Lower leg skin (tissue), 4 donors: Measurements from ENCODE around the gene PCGF3. TPM values are rescaled to one million over a fixed set of nuclear protein-coding genes. Genes with fewer than 3 reads are reported as not detected.
"Not testable (repeated sequence)": the region's sequence is repeated elsewhere in the genome, so short reads cannot be mapped to it uniquely, and the experiment has no call there.

ENCODE experiments used
- DNase-seq, 2 donors: peaks; one replicate each; pipeline ENCODE4 v3.0.0-alpha.2; 2019; ENCODE audit warnings: low spot score in 2 of 2
- H3K4me3 ChIP-seq: fragments of 200-600 bp; sonication (generic); 2 replicates; pipeline ENCODE4 v1.5.1; 2017; ENCODE audit warnings: mild to moderate bottlenecking, low read depth; ENCODE audit not compliant: poor library complexity, severe bottlenecking
- POLR2A ChIP-seq, 2 donors: fragments of 450-650 bp; IDR thresholded peaks; one replicate each; pipeline ENCODE4 v1.6.1; 2016 to 2017; ENCODE audit warnings: antibody characterized with exemption in 2 of 2, mild to moderate bottlenecking in 1 of 2, moderate library complexity in 1 of 2
- WGBS, 2 donors: methylation state at CpG; one replicate each; pipeline ENCODE4 v1.1.5; 2018; 5-methylcytosine and 5-hydroxymethylcytosine counted together
- intact Hi-C: fragments of 100-400 bp; cut with DNase I; formaldehyde crosslinking; loops from one replicate; pipeline ENCODE4 v1.15.0; 2023; ENCODE audit warnings: low total_unique reads
- total RNA-seq, 4 donors: library from RNA; depleted of rRNA; stranded (reverse); fragments of >200 nt; gene quantifications; one replicate each; pipeline ENCODE4 v1.1.0, GENCODE V29; 2016
- TF ChIP-seq, protein P1 (sequence below), 3 donors: fragments of 450-650 bp; IDR thresholded peaks; one replicate each; pipeline ENCODE4 v1.5.1; 2016; ENCODE audit warnings: antibody characterized with exemption in 3 of 3, mild to moderate bottlenecking in 3 of 3, moderate library complexity in 2 of 3

PCGF3 gene
- total RNA-seq, 4 donors from 2014 or later: 55.2 to 102 (median 72.3) TPM

DNA sequence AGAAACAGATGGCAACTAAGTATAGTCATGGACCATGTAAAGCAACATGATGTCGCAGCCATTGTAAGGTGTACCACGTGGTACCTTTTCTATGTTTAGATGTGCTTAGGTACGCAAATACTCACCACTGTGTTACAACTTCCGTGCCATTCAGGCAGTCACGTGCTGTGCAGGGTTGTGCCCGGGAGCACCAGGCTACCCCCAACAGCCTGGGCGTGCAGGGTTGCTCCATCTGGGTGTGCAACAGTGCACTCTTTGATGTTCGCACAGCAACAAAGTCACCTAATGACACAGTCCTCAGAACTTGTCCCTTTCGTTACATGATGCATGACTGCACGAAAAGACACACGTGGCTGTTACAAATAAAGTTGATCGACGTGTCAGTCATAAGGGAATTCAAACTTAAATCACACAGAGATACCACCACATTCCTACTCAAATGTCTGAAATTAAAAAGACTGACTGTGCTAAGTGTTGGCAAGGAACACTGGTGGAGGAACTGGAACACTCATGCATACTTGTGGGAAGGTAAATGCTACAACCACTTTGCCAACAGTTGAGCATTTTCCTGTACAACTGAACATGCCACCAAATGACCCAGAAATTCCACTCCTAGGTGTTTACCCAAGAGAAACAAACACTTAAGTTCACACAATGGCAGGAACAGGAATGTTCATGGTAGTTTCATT is 95.9 kb downstream of the PCGF3 start:
- WGBS, 2 donors: 88 to 89% methylated on average over 13 of the region's 13 CpGs
- intact Hi-C loops: no loop called here
- no peak for TF ChIP-seq POLR2A (IDR thresholded peaks at IDR 0.05)
- TF ChIP-seq, protein P1, sequence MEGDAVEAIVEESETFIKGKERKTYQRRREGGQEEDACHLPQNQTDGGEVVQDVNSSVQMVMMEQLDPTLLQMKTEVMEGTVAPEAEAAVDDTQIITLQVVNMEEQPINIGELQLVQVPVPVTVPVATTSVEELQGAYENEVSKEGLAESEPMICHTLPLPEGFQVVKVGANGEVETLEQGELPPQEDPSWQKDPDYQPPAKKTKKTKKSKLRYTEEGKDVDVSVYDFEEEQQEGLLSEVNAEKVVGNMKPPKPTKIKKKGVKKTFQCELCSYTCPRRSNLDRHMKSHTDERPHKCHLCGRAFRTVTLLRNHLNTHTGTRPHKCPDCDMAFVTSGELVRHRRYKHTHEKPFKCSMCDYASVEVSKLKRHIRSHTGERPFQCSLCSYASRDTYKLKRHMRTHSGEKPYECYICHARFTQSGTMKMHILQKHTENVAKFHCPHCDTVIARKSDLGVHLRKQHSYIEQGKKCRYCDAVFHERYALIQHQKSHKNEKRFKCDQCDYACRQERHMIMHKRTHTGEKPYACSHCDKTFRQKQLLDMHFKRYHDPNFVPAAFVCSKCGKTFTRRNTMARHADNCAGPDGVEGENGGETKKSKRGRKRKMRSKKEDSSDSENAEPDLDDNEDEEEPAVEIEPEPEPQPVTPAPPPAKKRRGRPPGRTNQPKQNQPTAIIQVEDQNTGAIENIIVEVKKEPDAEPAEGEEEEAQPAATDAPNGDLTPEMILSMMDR (IDR thresholded peaks at IDR 0.05): no peak
- no peak for DNase-seq
- H3K4me3 ChIP-seq: no peak overlapping the region

DNA sequence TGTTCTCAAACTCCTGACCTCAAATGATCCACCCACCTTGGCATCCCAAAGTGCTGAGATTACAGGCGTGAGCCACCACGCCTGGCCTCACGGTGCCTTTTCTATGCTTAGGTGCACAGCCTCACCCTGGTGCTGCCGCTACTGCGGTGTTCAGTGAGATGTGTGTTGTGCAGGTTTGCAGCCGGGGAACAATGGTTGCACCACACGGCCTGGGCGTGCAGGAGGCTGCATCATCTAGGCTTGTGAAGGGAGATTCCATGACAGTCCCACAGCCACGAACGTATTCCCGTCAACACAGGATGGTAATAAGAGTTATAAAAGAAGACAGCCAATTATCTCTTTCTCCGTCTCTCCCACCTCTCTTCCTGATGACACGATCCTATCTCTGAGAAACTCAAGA is 98.3 kb downstream of the PCGF3 start:
- DNase-seq: no peak
- intact Hi-C loops: no loop called here
- 93 to 95% methylated on average over 13 of the region's 13 CpGs for WGBS, 2 donors
- TF ChIP-seq, protein P1 (IDR thresholded peaks at IDR 0.05): no peak
- no peak for TF ChIP-seq POLR2A (IDR thresholded peaks at IDR 0.05)
- H3K4me3 ChIP-seq: no peak overlapping the region

DNA sequence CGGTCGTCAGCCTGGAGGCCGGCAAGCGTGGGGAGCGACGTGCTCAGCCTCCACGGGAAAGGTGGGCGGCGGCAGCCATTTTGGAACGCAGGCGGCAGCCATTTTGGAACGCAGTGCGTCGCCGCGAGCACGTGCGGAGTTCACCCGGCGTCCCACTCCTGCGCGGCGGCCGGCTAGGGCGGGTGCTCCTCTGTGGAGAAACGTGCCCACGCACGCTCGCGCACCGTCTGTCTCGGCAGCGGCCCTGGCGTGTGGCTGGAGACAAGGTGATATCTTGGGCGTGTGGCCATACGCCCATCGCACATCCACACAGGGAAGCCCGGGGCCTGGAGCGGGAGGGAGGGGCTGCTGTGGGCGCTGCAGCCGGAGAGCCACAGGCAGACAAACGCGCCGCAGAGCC is 99.2 kb downstream of the PCGF3 start:
- no peak overlapping the region for H3K4me3 ChIP-seq
- WGBS, 2 donors: 83 to 88% methylated on average over 44 of the region's 44 CpGs
- intact Hi-C loops: no loop called here
- DNase-seq: no peak
- TF ChIP-seq, protein P1 (IDR thresholded peaks at IDR 0.05): no peak
- TF ChIP-seq POLR2A (IDR thresholded peaks at IDR 0.05): no peak

DNA sequence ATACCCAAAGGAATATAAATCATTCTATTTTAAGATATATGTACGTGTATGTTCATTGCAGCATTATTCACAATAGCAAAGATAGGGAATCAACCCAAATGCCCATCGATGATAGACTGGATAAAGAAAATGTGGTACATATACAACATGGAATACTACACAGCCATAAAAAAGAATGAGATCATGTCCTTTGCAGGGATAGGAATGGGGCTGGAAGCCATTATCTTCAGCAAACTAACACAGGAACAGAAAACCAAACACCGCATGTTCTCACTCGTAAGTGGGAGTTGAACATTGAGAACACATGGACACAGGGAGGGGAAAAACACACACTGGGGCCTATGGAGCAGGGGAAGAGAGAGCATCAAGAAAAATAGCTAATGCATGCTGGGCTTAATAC is 101.3 kb downstream of the PCGF3 start:
- intact Hi-C loops, H3K4me3 ChIP-seq, DNase-seq: not testable (repeated sequence)
- WGBS, 2 donors: 81 to 87% methylated on average over 4 of the region's 4 CpGs

DNA sequence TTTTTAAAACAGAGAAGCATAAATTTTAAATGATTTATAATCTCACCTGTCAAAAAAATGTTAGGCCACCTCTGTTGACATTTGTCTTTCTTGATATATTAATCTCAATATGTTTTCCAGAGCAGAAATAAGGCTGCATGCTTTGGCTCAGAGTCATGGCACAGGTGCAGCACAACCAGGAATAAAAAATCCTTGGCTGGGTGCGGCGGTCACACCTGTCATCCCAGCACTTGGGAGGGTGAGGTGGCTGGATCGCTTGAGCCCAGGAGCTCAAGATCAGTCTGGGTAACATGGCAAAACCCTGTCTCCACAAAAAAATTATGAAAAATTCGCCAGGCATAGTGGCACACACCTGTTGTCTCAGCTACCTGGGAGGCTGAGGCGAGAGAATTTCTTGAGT is 102.2 kb downstream of the PCGF3 start:
- TF ChIP-seq, protein P1 (IDR thresholded peaks at IDR 0.05): no peak
- TF ChIP-seq POLR2A (IDR thresholded peaks at IDR 0.05): no peak
- 70 to 71% methylated on average over 5 of the region's 5 CpGs for WGBS, 2 donors
- intact Hi-C loops: no loop called here
- DNase-seq: no peak
- no peak overlapping the region for H3K4me3 ChIP-seq

DNA sequence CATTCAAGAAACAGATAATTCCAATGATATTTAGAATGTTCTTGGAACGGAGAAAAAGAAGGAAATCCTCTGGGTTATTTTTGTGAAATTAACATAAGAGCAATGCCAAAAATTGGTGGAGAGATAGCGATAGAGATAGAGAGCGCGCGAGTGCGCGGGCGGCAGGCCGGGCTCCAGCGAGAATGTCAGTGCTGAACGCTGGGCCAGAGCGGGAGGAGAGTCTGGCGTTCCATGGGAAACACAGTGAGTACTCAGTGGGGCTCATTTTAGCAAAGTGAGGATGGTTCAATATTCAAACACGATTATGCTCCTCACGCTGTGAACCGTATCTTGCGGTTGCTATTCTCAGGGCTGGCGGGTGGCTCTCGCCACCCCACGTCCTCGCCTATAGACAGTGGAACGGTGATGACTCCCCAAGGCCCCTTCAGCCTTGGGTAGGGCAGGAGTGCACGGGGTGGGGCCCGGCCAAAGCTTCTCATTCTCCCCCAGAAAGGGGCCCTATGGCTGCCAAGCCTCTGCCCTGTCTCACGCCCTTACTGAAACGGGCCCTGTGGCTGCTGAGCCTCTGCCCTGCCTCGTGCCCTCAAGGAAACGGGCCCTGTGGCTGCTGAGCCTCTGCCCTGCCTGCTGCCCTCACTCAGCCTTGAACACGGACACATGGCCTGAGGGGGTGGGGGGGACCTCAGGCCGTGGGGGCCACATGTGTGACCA is 103.4 kb downstream of the PCGF3 start:
- 80 to 82% methylated on average over 27 to 30 of the region's 30 CpGs for WGBS, 2 donors
- intact Hi-C loops: no loop called here
- no peak overlapping the region for H3K4me3 ChIP-seq
- DNase-seq: no peak
- TF ChIP-seq, protein P1 (IDR thresholded peaks at IDR 0.05): no peak
- no peak for TF ChIP-seq POLR2A (IDR thresholded peaks at IDR 0.05)
